Measurements from ENCODE around the gene PCSK7.

- no peak for TF ChIP-seq POLR2A (IDR thresholded peaks at IDR 0.05)
- no peak for TF ChIP-seq CTCF (IDR thresholded peaks at IDR 0.05)
These were observed 1.1 kb upstream of the PCSK7 start for GRCh38 chr11:117232911-117233409.
